HG03108 (cell line): ENCODE measurements around the gene ADO.
A peak's percentile ranks its signal among the peaks of the same experiment; 100 is the strongest.

ENCODE experiments used
- ATAC-seq: cut with Tn5 transposase; IDR thresholded peaks from one replicate; pipeline ENCODE4 v1.9.1; 2021; ENCODE audit warnings: moderate library complexity; ENCODE audit not compliant: unreplicated experiment

The ADO gene

DNA sequence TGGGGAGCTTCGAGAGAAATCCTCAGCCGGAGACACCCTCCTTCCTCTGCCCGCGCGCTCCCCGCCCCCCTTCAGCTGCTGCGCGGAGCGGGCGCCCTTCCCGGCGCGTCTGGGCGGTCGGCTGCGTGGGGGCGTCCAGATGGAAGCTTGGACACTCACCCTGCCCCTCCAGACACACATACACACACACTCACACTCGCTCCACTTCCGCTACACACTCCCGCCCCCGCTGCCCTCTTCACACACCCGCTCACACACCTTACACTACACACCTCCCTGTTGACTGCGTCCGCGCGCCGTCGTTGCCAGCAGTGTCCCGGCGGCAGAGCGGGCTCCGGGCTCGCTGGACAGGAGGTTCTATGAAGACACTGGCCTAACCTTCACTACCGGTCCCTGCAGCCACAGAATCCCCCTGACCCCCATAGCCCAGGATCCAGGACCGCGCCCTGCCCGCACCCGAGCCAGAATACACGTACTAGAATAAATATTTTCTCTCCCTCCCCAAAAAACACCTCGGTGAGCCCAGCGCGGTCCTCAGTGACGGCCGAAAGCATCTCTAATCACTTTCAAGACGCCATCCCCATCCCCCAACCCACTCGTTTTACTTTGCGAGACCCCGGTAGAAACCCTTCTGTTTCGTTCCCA is 12.7 kb downstream of the ADO start:
- no peak for ATAC-seq

DNA sequence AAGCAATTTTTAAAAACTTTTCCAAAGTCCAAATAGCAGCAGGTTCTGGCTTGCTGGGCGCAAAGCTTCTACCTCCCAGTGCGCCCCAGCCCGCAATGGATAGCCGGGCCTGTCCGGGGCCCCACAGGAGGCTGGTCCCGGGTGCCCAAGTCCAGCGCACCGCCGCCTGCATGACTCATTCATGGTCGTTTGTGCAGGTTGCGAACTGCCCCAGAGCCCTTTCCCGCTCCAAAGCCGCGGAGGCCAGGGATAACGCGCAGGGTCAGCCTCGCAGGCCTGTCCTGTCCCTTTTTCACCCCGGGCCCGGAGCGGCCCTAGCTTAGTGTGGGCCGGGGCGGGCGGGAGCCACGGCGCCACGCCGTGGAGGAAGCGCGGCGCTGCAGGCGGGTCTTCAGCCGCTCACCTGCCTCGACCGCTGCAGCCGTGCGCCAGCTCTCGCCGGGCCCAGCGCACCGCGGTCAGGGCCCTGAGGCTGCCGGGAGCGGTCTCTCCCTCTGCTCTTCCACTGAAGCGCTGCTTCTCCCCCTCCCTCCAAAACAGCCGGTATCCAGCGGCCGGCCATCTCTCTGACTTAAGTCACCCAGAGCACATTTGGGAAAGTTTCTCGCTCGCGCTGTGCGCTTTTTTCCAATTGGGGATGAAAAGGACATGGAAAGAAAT is 13.4 kb downstream of the ADO start:
- peak; percentile 31 for ATAC-seq

DNA sequence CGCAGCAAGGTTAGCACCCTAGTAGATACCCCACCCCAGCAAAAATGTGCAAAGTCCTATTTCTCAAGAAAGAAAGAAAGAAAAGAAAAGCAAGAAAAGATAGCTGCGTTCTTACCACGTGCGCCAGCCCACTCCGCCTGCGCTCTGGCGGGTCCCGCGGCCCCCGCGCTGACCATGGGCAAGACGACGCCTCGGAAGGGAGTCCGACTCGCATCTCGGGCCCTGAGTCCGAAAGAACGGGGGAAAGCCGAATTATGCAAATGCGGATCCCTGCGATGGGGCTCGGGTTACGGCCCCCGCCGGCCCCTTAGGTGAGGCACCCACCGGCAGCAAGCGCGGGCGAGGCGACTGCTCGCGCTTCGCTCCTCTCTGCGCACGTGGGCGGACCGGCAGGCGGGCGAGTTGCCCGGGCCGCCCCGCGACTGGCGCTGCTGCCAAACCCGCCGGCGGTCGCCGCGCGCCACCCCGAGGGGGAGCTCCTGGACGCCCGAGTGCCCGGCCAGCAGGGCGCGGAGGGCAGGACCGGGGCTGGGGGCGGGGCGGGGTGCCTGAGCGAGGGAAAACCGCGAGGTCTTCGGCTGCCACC is 14.0 kb downstream of the ADO start:
- no peak for ATAC-seq

DNA sequence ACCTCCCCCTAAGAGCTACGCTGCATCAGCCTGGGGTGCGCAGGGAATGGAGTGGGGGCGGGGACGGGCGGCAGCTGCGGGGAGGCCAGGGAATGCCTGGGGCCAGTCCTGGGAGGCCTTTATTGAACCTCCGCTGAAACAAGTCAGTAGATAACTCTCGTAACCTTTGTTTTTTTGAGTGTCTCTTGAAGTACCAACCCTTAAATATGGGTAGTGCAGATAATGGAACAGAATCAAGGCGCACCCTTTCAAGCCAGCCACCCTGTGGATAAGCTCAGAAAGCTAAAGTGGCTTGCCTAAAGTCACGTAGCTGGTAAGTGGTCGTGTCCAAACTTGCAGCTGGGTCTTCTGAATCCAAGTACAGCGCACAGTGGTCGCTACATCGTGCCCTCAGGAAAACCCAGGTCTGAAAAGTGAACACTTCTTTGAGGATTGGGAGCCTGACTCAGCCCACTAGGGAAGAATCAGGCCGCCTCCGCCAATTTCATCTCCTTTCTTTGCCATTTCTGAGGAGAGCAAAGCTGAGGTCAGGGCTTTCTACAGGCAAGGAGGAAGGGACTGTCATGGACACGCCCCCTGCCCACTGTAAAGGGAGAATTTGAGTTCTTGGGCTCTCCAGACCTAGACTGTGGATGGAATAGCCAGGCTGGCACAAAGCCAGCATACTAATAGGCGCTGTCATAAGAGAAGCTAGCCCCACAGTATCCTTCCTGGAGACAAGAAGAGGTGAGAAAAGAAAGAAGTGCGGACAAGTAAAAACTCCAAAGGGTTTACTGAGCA is 14.8 kb downstream of the ADO start:
- no peak for ATAC-seq

DNA sequence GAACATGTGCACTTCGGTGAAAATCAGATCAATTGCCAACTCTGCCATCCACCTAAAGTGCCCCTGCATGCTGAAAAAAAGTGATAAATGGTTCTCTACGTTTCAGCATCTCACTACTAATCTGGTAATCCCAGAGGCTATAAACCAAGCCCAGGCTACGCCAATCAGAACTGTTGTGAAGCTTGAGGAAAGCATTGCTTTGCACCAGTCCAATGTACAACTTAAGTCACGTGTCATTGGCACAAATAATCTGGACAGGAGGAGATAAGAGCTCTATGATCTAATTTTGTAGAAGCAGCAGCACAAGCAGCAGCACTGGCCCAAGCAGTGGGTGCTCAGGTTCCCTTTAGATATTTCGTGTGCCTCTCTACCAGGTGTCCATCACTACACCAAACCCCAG is 16.1 kb downstream of the ADO start:
- ATAC-seq = no peak

DNA sequence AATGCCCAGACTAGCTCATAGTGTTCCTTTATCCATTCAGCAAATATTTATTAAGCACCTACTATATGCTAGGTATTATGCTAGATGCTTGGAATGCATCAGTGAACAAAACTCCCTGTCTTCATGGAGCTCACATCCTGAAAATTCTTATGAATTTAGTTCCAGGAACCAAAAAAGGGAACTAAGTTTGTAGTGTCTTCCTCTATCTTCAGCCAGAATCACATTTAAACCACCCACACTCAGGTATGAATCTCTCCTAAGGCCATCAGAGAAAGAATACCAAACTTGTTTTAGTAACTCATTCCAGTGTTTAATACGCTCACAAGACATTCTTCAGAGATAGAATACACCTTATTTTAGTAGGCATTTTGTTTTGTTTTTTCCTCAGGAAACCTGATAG is 21.8 kb downstream of the ADO start:
- no peak for ATAC-seq

DNA sequence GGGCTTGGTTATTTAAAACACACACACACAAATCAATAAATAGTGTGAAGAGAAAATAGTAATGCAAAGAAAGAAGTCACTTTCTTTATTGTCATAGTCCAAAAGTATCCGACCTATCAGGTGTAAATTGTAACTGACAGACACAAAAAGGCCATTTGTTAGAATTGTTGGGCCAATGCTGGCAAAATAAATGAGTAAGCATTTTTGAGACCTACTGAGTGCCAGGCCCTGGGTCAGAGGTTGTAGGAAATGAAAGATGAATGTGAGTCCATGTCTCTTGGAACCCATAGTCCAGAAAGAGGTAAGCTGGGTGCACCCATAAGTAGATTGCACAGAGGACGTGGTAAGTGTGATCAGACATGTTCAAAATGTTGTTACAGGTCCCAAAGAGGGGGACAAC is 25.1 kb downstream of the ADO start:
- ATAC-seq = no peak

DNA sequence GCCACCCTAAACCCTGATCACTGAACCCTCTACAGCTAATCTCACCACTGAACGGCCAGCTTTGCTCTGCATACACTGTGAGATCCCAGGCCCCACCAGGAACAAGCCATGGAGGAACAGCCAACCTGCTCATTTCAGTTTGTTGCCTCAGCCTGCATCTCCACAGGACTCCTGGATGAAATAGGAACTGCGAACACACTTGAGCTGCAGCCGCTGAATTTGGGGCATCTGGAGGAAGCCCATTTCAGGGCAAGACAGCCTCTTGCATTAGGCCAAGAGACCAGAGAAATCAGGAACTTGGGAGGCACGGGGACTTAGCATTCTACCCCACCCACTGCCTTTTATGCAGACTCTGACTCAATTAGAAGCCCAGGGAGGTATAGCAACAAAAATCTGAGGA is 26.2 kb downstream of the ADO start:
- ATAC-seq = no peak

DNA sequence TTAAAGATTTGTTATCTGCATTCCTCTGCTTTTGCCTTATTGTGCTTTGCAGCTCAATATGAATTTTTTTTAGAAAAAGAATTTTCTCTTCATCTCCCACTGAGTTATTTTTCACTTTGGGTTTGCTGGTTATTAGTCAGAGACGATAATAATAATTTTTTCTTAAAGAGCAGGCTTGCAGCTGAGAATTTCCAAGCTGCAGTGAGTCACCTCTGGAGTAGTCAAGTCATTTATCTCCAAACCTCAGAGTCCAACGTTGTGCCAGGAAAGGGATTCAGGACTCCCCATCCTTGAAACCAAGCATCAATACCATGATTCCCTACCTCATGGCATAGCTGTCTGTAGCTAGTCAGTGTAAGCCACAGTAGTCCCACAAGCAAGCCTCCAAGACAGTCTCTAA is 26.8 kb downstream of the ADO start:
- ATAC-seq = no peak

DNA sequence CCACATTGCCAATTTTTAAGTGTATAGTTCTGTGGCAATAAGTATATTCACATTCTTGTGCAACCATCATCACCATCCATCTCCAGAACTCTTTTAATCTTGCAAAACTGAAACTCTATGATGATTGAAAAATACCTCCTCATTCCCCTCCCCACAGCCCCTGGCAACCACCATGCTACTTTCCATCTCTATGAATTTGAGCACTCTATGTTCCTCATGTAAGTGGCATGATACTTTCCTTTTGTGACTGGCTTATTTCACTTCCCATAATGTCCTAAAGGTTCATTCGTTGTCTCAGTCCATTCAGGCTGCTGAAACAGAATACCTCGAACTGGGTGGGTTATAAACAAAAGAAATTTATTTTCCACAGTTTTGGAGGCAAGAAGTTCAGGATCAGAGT is 35.1 kb downstream of the ADO start:
- ATAC-seq = no peak

DNA sequence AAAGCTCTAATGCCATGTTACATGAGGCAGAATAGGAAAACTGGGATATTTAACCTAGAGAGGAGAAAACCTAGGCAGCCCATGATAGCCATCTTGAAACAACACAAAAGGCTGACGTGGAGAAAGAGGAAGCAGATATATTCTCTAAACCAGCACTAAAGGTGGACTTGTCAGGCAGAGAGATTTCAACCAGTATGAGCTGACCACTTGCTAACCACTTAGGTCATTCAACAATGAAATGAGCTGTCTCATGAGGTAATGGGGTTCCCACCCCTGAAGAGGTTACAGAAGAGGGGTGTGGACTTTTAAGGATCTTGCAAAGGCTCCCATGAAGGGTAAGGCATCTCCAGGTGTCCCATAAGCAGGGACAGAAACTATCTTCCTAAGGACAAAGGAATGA is 38.5 kb downstream of the ADO start:
- no peak for ATAC-seq

DNA sequence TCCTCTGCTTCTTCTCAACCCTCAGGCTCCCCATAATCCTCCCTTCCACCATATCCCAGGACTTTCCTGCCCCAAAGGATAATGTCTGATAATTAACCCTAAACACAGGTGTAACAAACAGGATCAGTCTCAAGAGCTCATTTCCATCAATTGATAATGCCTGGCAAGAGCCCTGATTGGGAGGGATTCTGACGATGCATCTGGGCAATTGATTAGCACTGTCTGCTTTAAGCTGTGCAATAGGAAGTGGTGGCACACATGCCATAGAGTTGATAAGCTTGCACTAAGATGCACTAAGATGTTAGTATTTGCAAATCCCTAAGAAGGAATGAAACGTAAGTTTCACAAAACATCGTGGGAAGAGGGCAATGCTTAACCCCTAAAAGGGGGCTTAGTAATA is 39.1 kb downstream of the ADO start:
- no peak for ATAC-seq

DNA sequence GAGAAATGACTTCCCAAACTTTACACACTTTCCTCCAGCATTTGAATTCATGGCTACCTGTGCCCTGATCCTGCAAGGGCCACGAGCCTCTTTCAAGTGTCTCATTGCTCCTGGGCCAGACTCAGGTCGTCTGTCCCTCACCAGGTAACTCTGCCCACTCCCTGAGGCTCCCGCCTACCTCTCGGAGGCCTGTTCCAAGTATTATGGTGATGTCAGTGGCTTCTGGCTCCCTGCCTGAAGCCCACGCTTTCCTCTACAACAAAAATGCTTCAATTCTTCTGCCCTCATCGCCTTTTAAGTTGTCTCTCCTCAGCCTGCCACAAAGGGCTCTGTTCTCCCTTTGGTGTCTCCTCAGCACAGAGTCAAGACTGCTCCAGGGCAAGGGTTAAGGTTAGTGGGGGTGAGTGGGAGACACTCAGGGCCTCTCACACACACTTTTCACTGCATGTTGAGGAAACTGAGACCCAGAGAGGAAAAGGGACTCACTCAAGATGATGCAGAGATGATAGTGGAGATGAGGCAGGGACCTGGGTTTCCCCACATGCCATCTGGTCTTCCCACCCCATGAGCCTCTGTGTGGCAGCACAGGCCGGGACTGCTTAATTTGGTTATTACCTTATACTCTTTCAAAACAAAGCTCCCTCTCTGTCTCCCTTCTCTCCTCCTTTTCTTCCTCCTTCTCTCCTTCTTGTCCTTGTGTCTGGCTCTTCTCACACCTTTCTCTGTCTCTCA is 39.9 kb downstream of the ADO start:
- no peak for ATAC-seq

DNA sequence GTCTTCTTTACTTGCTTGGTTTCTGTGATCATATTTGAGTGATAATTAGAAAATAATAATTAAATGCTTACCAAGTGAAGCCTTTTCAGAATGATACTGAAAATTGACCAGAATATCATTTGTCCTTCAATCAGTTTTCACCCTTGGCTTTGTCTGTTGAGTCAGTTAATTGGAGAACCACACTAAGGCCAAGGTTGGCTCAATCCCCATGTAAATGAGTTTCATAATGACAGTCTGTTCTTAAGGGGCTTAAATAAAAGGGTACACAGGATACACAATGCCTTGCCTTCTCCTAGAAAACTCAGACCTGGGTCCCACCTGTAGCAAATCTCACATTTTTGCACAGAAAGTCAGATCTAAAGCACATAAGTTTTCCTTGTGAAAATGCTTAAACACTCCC is 42.9 kb downstream of the ADO start:
- ATAC-seq = no peak

DNA sequence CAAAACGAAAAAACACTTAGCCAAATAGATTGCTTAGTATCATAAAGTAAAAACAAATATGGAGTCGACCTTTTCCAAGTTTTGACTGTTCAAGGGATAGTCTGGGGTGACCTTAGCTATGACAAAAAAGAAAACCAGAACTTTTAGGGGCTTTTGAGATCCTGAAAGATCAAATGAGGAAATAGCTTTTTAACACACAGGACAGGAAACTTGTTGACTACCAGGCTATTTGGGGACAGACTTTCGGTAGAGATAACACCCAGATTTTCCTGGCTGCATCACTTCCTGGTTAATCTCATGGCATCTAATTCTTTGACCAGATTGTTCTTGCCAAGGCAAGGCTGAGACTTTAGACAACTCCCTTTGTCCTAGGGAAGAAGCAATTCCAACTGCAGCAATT is 46.1 kb downstream of the ADO start:
- no peak for ATAC-seq

DNA sequence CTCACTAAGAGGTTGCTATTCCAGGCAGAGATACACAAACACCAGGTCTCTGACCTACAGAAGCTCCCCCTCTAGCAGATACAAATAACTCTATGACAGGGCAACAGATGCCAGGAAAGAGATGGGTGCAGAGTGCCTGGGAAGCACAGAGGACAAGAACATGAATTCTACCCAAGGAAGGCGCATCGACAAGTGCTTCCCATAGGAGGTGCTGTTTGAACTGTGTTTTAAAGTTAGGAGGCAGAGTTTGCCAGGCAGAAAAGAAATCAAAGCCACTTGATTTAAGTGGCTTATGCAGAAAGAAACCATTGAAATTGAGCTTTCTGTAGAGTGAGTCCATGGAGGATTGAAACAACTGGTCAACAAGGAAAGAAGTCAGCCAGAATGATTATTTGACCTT is 46.9 kb downstream of the ADO start:
- no peak for ATAC-seq

DNA sequence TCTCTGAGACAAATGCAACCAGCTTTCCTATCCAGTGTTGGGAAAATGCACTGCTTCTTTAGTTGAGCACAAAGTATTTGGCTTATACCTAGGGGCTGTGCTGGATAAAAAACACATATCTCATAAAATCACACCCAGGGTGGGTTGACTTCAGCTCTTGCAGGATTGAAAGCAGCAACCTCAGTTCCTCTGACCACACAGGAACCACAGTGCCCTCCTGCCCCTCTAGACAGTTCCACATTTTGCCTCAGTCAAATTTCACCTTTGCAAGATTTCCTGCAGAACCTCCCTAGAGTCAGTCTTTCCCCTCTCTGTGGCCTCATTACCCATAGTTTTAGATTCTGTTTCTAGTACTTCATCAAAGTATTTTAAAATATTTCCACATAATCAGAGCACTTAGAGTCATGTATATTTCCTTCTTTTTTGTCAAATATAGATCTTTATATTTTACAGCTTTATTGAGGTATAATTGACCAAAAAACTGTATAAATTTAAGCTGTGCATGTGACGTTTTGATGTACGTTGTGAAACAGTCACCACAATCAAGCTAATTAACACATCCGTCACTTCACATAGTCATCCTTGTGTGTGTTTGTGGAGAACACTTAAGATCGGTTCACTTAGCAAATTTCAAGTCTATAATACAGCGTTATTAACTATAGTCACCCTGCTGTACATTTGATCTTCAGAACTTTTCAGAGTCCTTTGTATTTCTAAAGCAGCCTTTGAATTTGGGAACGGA is 48.6 kb downstream of the ADO start:
- ATAC-seq = peak; percentile 76

DNA sequence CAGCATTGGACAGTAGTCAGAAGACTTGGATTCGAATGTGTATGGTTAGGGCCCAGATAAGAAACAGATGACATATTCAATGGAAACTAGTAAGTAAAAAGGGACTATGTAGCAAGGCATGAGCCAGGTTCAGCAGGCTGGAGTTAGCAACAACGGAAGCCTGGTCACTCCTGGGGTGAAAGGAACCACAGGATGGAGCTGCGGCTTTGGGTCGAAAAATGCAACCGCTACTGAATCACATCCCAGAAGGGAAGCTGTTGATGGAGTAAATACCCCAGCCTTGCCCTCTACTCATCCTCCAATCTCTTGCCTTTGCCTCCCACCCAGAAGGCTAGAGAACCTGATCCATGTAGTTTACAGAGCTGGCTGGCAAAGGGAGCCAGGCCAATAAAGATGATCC is 49.2 kb downstream of the ADO start:
- ATAC-seq = no peak

DNA sequence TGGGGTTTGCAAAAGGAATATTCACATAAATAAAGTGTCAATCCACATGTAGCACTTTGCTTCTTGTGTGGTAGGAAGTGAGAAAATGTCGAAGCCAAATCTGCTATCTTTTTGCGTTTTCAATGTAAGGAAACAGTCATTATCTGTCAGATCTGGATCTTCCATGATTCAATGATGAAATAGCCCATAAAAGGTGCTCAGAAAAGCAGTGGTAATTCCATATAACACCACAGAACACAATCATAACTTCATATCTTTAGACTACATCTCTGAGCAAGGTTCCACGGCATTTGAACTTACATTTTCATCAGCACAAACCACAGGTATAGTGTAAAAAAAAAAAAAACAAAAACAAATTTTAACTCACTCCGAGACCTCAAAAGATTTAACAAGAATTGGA is 51.5 kb downstream of the ADO start:
- ATAC-seq = no peak
